WTC11 (cell line): ENCODE results near the gene CD40. TPM values are rescaled to one million over a fixed set of nuclear protein-coding genes. Genes with fewer than 3 reads are reported as not detected.

ENCODE experiments used
- ATAC-seq: fragments of 200-7000 bp; cut with Tn5 transposase; 2 replicates; pipeline ENCODE4 v1.10.0; 2021; ENCODE audit warnings: mild to moderate bottlenecking, moderate library complexity
- CTCF ChIA-PET: fragments of 300-600 bp; sonication (Branson Sonifier 250); formaldehyde crosslinking; loops from one replicate; lab custom pipeline; 2021; ENCODE audit warnings: antibody characterized with exemption; lab: Charles Lee
- POLR2A ChIA-PET: fragments of 350-600 bp; sonication (Branson Sonifier 250); formaldehyde crosslinking; loops from one replicate; lab custom pipeline; 2021; ENCODE audit warnings: antibody characterized with exemption; lab: Charles Lee
- DNase-seq: peaks from one replicate; pipeline ENCODE4 v3.0.0; 2021; ENCODE audit warnings: low spot score
- H3K27ac Mint-ChIP-seq: 2 replicates; pipeline ENCODE4 v1.8.0; 2021; ENCODE audit warnings: mixed read lengths
- H3K27me3 Mint-ChIP-seq: 2 replicates; pipeline ENCODE4 v1.8.0; 2021; ENCODE audit warnings: low read depth, mild to moderate bottlenecking, moderate library complexity, mixed read lengths
- H3K36me3 Mint-ChIP-seq: 2 replicates; pipeline ENCODE4 v1.8.0; 2021; ENCODE audit warnings: mixed read lengths
- H3K4me1 Mint-ChIP-seq: 2 replicates; pipeline ENCODE4 v1.8.0; 2022; ENCODE audit warnings: mixed read lengths
- H3K4me3 Mint-ChIP-seq: 2 replicates; pipeline ENCODE4 v1.8.0; 2021; ENCODE audit warnings: mild to moderate bottlenecking, moderate library complexity, mixed read lengths
- H3K9me3 Mint-ChIP-seq: 2 replicates; pipeline ENCODE4 v1.8.0; 2021; ENCODE audit warnings: mixed read lengths
- CBFB ChIP-seq: sonication (generic); formaldehyde crosslinking; IDR thresholded peaks from 2 replicates; pipeline ENCODE4 v1.8.1; 2022; ENCODE audit warnings: mild to moderate bottlenecking, low read depth, missing genetic modification reagents
- NFE2L1 ChIP-seq: sonication (generic); formaldehyde crosslinking; IDR thresholded peaks from 2 replicates; pipeline ENCODE4 v1.8.1; 2023; ENCODE audit warnings: missing genetic modification reagents
- OVOL2 ChIP-seq: fragments of 250-450 bp; sonication (Bioruptor Pico); IDR thresholded peaks from 2 replicates; pipeline ENCODE4 v1.9.0; 2021; ENCODE audit warnings: mild to moderate bottlenecking, borderline replicate concordance
- RORB ChIP-seq: fragments of 250-450 bp; sonication (Bioruptor Pico); IDR thresholded peaks from 2 replicates; pipeline ENCODE4 v1.9.0; 2021; ENCODE audit warnings: mild to moderate bottlenecking
- SP1 ChIP-seq: sonication (generic); formaldehyde crosslinking; conservative IDR thresholded peaks from 2 replicates; pipeline ENCODE4 v1.8.1; 2022; ENCODE audit warnings: missing genetic modification reagents
- TP53 ChIP-seq: sonication (generic); formaldehyde crosslinking; IDR thresholded peaks from 2 replicates; pipeline ENCODE4 v1.8.1; 2023; ENCODE audit warnings: mild to moderate bottlenecking, missing genetic modification reagents
- ZNF138 ChIP-seq: sonication (generic); formaldehyde crosslinking; conservative IDR thresholded peaks from 2 replicates; pipeline ENCODE4 v1.8.1; 2022; ENCODE audit warnings: mild to moderate bottlenecking, moderate library complexity, missing genetic modification reagents
- total RNA-seq: library from RNA; stranded (reverse); gene quantifications from 3 replicates; pipeline ENCODE4 v1.2.3, GENCODE V29; 2021
- TF ChIP-seq, protein P1 (sequence below): sonication (generic); formaldehyde crosslinking; IDR thresholded peaks from 2 replicates; pipeline ENCODE4 v1.8.0; 2022; ENCODE audit warnings: mild to moderate bottlenecking, missing genetic modification reagents
- TF ChIP-seq, protein P2 (sequence below): sonication (generic); formaldehyde crosslinking; IDR thresholded peaks from 2 replicates; pipeline ENCODE4 v1.8.1; 2023; ENCODE audit warnings: mild to moderate bottlenecking, moderate library complexity, missing genetic modification reagents
- TF ChIP-seq, protein P3 (sequence below): fragments of 250-450 bp; sonication (Bioruptor Pico); IDR thresholded peaks from 2 replicates; pipeline ENCODE4 v1.9.0; 2021; ENCODE audit warnings: mild to moderate bottlenecking
- TF ChIP-seq, protein P4 (sequence below): sonication (generic); formaldehyde crosslinking; IDR thresholded peaks from 2 replicates; pipeline ENCODE4 v1.8.1; 2022; ENCODE audit warnings: mild to moderate bottlenecking, moderate library complexity, missing genetic modification reagents
- TF ChIP-seq, protein P5 (sequence below): fragments of 250-450 bp; sonication (Bioruptor Pico); IDR thresholded peaks from 2 replicates; pipeline ENCODE4 v2.1.2; 2022; ENCODE audit warnings: mild to moderate bottlenecking, moderate library complexity
- TF ChIP-seq, protein P6 (sequence below): sonication (generic); formaldehyde crosslinking; IDR thresholded peaks from 2 replicates; pipeline ENCODE4 v1.8.0; 2023; ENCODE audit warnings: mild to moderate bottlenecking, missing genetic modification reagents
- TF ChIP-seq, protein P7 (sequence below): sonication (generic); formaldehyde crosslinking; IDR thresholded peaks from 2 replicates; pipeline ENCODE4 v1.8.0; 2022; ENCODE audit warnings: mild to moderate bottlenecking, missing genetic modification reagents
- TF ChIP-seq, protein P8 (sequence below): sonication (generic); formaldehyde crosslinking; conservative IDR thresholded peaks from 2 replicates; pipeline ENCODE4 v1.8.1; 2022; ENCODE audit warnings: mild to moderate bottlenecking, missing genetic modification reagents
- TF ChIP-seq, protein P9 (sequence below): sonication (generic); formaldehyde crosslinking; IDR thresholded peaks from 2 replicates; pipeline ENCODE4 v1.8.0; 2022; ENCODE audit warnings: mild to moderate bottlenecking, missing genetic modification reagents

CD40 gene
- total RNA-seq, 1 experiment from 2014 or later: 14.8 TPM

DNA sequence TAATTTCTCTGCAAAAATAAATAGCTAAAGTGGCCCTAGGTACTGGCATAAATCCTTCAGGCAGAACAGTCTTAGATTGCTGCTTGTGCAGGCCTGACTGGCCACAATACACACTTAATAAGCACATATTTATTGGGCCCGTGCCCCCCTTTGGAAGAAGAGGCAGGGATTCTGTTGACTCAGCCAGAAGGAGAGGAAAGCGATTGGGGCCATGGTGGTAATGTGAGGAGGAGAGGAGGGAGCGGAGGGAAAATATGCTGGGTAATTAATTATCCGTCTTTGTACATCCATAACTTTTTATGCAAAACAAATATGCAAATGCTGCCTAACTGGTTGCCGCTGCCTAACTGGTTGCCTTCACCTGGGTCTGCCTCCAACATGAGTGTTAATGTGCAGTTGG lies 36.2 kb downstream of the CD40 start (continued):
- TF ChIP-seq, protein P1, sequence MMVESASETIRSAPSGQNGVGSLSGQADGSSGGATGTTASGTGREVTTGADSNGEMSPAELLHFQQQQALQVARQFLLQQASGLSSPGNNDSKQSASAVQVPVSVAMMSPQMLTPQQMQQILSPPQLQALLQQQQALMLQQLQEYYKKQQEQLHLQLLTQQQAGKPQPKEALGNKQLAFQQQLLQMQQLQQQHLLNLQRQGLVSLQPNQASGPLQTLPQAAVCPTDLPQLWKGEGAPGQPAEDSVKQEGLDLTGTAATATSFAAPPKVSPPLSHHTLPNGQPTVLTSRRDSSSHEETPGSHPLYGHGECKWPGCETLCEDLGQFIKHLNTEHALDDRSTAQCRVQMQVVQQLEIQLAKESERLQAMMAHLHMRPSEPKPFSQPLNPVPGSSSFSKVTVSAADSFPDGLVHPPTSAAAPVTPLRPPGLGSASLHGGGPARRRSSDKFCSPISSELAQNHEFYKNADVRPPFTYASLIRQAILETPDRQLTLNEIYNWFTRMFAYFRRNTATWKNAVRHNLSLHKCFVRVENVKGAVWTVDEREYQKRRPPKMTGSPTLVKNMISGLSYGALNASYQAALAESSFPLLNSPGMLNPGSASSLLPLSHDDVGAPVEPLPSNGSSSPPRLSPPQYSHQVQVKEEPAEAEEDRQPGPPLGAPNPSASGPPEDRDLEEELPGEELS (CRISPR knock-in tag): no peak
- TF ChIP-seq SP1 (no peak), CBFB (CRISPR knock-in tag) (no peak), NFE2L1 (CRISPR knock-in tag) (no peak), ZNF138 (CRISPR knock-in tag) (no peak)
- TF ChIP-seq, protein P2, sequence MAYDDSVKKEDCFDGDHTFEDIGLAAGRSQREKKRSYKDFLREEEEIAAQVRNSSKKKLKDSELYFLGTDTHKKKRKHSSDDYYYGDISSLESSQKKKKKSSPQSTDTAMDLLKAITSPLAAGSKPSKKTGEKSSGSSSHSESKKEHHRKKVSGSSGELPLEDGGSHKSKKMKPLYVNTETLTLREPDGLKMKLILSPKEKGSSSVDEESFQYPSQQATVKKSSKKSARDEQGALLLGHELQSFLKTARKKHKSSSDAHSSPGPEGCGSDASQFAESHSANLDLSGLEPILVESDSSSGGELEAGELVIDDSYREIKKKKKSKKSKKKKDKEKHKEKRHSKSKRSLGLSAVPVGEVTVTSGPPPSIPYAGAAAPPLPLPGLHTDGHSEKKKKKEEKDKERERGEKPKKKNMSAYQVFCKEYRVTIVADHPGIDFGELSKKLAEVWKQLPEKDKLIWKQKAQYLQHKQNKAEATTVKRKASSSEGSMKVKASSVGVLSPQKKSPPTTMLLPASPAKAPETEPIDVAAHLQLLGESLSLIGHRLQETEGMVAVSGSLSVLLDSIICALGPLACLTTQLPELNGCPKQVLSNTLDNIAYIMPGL (CRISPR knock-in tag): no peak
- TF ChIP-seq, protein P3, sequence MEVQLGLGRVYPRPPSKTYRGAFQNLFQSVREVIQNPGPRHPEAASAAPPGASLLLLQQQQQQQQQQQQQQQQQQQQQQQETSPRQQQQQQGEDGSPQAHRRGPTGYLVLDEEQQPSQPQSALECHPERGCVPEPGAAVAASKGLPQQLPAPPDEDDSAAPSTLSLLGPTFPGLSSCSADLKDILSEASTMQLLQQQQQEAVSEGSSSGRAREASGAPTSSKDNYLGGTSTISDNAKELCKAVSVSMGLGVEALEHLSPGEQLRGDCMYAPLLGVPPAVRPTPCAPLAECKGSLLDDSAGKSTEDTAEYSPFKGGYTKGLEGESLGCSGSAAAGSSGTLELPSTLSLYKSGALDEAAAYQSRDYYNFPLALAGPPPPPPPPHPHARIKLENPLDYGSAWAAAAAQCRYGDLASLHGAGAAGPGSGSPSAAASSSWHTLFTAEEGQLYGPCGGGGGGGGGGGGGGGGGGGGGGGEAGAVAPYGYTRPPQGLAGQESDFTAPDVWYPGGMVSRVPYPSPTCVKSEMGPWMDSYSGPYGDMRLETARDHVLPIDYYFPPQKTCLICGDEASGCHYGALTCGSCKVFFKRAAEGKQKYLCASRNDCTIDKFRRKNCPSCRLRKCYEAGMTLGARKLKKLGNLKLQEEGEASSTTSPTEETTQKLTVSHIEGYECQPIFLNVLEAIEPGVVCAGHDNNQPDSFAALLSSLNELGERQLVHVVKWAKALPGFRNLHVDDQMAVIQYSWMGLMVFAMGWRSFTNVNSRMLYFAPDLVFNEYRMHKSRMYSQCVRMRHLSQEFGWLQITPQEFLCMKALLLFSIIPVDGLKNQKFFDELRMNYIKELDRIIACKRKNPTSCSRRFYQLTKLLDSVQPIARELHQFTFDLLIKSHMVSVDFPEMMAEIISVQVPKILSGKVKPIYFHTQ (CRISPR knock-in tag): no peak
- TF ChIP-seq, protein P4, sequence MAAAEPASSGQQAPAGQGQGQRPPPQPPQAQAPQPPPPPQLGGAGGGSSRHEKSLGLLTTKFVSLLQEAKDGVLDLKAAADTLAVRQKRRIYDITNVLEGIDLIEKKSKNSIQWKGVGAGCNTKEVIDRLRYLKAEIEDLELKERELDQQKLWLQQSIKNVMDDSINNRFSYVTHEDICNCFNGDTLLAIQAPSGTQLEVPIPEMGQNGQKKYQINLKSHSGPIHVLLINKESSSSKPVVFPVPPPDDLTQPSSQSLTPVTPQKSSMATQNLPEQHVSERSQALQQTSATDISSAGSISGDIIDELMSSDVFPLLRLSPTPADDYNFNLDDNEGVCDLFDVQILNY (CRISPR knock-in tag): no peak
- TF ChIP-seq, protein P5, sequence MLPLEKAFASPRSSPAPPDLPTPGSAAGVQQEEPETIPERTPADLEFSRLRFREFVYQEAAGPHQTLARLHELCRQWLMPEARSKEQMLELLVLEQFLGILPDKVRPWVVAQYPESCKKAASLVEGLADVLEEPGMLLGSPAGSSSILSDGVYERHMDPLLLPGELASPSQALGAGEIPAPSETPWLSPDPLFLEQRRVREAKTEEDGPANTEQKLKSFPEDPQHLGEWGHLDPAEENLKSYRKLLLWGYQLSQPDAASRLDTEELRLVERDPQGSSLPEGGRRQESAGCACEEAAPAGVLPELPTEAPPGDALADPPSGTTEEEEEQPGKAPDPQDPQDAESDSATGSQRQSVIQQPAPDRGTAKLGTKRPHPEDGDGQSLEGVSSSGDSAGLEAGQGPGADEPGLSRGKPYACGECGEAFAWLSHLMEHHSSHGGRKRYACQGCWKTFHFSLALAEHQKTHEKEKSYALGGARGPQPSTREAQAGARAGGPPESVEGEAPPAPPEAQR (CRISPR knock-in tag): no peak

DNA sequence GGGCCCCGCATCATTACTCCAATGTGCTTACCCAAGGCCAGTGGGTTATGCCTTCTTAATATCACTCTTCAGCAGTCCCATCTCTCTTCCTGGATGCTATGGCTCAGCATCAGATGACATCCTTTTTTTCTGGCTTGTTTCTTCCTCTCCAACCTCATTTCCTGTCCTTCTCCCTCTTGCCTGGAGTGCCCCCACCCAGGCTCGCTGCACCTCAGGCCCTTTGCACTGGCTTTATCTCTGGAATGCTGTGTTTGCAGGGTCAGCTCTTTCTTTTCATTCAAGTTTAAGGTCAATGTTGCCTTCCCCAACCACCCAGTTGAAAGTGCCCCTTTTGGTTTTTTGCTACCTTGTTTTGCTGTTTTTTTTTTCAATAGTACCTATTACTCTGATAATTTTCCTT lies 36.7 kb downstream of the CD40 start:
- Mint-ChIP-seq H3K9me3 (no peaks in the 10 kb centered on the region), H3K27ac (no peak overlapping the region), H3K36me3 (no peaks in the 10 kb centered on the region), H3K4me1 (peaks cover 3% of the 10 kb centered on the region), H3K4me3 (no peak overlapping the region), H3K27me3 (no peaks in the 10 kb centered on the region)
- ChIA-PET CTCF (interaction anchor here (1.2 kb wide), 1 partner anchor 22 kb away, joined by 5 read pairs; no protein-coding TSS in a partner anchor), POLR2A (no interaction called here)
- ATAC-seq (no peak), DNase-seq (no peak)
- no peak for TF ChIP-seq OVOL2 (CRISPR knock-in tag)
- no peak for TF ChIP-seq RORB (CRISPR knock-in tag)
- TF ChIP-seq, protein P6, sequence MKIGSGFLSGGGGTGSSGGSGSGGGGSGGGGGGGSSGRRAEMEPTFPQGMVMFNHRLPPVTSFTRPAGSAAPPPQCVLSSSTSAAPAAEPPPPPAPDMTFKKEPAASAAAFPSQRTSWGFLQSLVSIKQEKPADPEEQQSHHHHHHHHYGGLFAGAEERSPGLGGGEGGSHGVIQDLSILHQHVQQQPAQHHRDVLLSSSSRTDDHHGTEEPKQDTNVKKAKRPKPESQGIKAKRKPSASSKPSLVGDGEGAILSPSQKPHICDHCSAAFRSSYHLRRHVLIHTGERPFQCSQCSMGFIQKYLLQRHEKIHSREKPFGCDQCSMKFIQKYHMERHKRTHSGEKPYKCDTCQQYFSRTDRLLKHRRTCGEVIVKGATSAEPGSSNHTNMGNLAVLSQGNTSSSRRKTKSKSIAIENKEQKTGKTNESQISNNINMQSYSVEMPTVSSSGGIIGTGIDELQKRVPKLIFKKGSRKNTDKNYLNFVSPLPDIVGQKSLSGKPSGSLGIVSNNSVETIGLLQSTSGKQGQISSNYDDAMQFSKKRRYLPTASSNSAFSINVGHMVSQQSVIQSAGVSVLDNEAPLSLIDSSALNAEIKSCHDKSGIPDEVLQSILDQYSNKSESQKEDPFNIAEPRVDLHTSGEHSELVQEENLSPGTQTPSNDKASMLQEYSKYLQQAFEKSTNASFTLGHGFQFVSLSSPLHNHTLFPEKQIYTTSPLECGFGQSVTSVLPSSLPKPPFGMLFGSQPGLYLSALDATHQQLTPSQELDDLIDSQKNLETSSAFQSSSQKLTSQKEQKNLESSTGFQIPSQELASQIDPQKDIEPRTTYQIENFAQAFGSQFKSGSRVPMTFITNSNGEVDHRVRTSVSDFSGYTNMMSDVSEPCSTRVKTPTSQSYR (CRISPR knock-in tag): no peak
- TF ChIP-seq, protein P7, sequence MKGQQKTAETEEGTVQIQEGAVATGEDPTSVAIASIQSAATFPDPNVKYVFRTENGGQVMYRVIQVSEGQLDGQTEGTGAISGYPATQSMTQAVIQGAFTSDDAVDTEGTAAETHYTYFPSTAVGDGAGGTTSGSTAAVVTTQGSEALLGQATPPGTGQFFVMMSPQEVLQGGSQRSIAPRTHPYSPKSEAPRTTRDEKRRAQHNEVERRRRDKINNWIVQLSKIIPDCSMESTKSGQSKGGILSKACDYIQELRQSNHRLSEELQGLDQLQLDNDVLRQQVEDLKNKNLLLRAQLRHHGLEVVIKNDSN (CRISPR knock-in tag): no peak
- TF ChIP-seq, protein P8, sequence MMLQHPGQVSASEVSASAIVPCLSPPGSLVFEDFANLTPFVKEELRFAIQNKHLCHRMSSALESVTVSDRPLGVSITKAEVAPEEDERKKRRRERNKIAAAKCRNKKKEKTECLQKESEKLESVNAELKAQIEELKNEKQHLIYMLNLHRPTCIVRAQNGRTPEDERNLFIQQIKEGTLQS (CRISPR knock-in tag): no peak
- TF ChIP-seq, protein P9, sequence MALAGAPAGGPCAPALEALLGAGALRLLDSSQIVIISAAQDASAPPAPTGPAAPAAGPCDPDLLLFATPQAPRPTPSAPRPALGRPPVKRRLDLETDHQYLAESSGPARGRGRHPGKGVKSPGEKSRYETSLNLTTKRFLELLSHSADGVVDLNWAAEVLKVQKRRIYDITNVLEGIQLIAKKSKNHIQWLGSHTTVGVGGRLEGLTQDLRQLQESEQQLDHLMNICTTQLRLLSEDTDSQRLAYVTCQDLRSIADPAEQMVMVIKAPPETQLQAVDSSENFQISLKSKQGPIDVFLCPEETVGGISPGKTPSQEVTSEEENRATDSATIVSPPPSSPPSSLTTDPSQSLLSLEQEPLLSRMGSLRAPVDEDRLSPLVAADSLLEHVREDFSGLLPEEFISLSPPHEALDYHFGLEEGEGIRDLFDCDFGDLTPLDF (CRISPR knock-in tag): no peak
- TF ChIP-seq NFE2L1 (CRISPR knock-in tag): no peak
- no peak for TF ChIP-seq TP53
